Suprapubic skin (tissue), 4 donors: ENCODE measurements around the gene HOXB6. TPM values are rescaled to one million over a fixed set of nuclear protein-coding genes. Genes with fewer than 3 reads are reported as not detected.

Source experiments
- DNase-seq, 2 donors: peaks; one replicate each; pipeline ENCODE4 v3.0.0-alpha.2; 2019; ENCODE audit warnings: low spot score in 2 of 2
- H3K27ac ChIP-seq: fragments of 200-600 bp; sonication (generic); one replicate; pipeline ENCODE4 v1.5.1; 2019
- H3K27me3 ChIP-seq: fragments of 200-600 bp; sonication (generic); one replicate; pipeline ENCODE4 v1.5.1; 2019
- H3K36me3 ChIP-seq: fragments of 200-600 bp; sonication (generic); one replicate; pipeline ENCODE4 v1.5.1; 2019
- H3K4me1 ChIP-seq: fragments of 200-600 bp; sonication (generic); one replicate; pipeline ENCODE4 v1.5.1; 2019
- H3K4me3 ChIP-seq: fragments of 200-600 bp; sonication (generic); one replicate; pipeline ENCODE4 v1.5.1; 2019; ENCODE audit warnings: mild to moderate bottlenecking
- H3K9me3 ChIP-seq: fragments of 200-600 bp; sonication (generic); one replicate; pipeline ENCODE4 v1.5.1; 2019
- CTCF ChIP-seq, 2 donors: fragments of 200-600 bp in 1 of 2; fragments of 450-650 bp in 1 of 2; sonication (generic) in 1 of 2; IDR thresholded peaks; one replicate each; pipeline ENCODE4 v1.5.1; 2016 to 2019; ENCODE audit warnings: antibody characterized with exemption in 2 of 2, mild to moderate bottlenecking in 1 of 2, moderate library complexity in 1 of 2
- EP300 ChIP-seq: sonication (generic); formaldehyde crosslinking; IDR thresholded peaks from one replicate; pipeline ENCODE4 v1.6.1; 2017; ENCODE audit warnings: antibody characterized with exemption
- POLR2A ChIP-seq, 2 donors: fragments of 450-650 bp; IDR thresholded peaks; one replicate each; pipeline ENCODE4 v1.6.1; 2017; ENCODE audit warnings: antibody characterized with exemption in 2 of 2, mild to moderate bottlenecking in 2 of 2, moderate library complexity in 2 of 2
- POLR2AphosphoS5 ChIP-seq, 3 donors: sonication (generic); formaldehyde crosslinking; IDR thresholded peaks; one replicate each; pipeline ENCODE4 v1.6.1; 2017; ENCODE audit warnings: antibody characterized with exemption in 3 of 3
- WGBS: methylation state at CpG from one replicate; pipeline ENCODE4 v1.1.5; 2018; 5-methylcytosine and 5-hydroxymethylcytosine counted together
- total RNA-seq, 4 donors: library from RNA; depleted of rRNA; stranded (reverse); fragments of >200 nt; gene quantifications; one replicate each; pipeline ENCODE4 v1.1.0, GENCODE V29; 2016

The HOXB6 gene
- total RNA-seq, 4 donors from 2014 or later, result 0.39 to 4.5 (median 1.3) TPM; not detected in 1

DNA sequence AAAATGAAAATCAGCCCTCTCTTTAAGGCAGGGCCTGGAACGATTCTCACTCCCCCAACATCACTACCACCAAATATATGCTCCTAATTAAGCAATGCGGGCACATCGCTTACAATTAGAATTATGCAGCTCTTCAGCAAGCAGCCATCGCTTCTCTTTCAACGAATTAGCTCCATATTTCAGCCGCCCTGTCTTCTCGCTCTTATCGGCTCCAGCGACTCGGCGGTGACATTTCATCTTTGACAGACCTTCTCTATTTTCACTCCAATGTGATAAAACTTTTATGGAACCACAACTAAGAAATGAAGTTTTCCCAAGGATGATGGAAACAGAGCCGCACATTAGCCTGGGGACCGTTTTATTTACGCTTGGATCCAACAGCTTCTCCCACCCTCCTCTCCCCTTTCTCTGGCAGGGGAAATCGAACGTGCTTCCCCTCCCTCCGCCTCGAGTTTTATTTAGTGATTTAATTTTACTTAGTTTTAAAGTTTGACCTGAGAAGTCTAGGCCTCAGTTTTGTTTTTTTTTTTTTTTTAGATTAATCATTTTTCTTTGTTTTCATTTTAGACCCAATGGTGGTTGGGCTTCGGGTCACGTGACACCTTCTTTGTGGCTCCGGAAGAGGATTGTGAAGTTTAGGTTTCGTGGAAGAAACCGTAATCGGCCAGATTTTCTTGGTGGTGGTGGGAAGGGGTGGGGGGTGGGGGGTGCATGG lies 56.8 kb downstream of the HOXB6 start:
- H3K4me1 ChIP-seq, result peaks cover 56% of the 10 kb centered on the region
- H3K4me3 ChIP-seq, result peak overlapping the region; percentile 34
- H3K9me3 ChIP-seq, result no peaks in the 10 kb centered on the region
- peaks cover 16% of the 10 kb centered on the region for H3K36me3 ChIP-seq
- DNase-seq, result no peak
- TF ChIP-seq EP300 (no peak), POLR2AphosphoS5 (IDR thresholded peaks at IDR 0.05) (no peak), POLR2A (IDR thresholded peaks at IDR 0.05) (no peak), CTCF (IDR thresholded peaks at IDR 0.05) (no peak)
- 56% methylated on average over 24 of the region's 24 CpGs for WGBS
- peaks cover 4% of the 10 kb centered on the region for H3K27me3 ChIP-seq
- H3K27ac ChIP-seq, result peak overlapping the region; percentile 80

DNA sequence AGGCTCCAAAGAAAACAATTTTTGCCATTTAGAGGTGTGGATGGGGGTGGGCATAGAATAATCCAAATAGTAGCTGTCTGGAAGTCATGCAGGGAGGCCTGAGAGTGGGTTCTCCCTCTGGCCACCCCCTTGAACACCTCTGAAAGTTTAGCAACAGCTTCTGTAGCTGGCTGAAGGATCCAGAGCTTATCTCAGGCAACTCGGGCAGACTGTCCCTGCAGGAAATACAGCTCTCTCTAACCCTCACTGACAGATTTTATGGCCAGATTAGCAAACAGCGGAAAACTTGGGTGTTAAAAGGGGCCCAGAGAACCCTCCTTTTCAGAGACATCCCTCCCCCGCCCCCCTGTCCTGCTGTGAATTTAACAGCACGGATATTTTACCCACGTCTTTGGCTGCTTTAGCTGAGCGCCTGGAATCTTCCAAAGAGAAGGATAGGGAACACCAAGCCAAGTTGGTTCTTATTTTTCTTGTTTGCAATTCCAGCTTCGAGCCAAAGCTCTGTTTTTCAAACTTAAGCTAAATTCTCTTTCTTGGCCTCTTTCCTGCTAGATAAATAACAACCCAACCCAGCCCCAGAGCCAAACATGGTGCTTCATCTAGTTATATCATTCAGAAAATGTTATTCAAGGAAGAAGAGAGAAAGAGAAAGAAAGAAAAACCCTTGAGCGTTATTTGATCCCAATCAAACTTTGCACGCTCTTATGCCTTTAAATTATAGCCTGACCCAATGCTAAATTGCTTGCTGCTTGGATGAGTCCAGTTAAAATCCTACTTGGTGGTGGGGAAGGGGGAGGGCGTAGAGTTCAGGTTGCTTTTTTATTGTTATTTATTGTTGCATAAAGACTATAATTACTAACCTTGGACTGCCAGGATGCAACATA lies 57.6 kb downstream of the HOXB6 start:
- Histone ChIP-seq H3K36me3 (peaks cover 15% of the 10 kb centered on the region), H3K4me1 (peaks cover 60% of the 10 kb centered on the region), H3K27me3 (peaks cover 4% of the 10 kb centered on the region), H3K4me3 (peak overlapping the region; percentile 34), H3K27ac (peak overlapping the region; percentile 80), H3K9me3 (no peaks in the 10 kb centered on the region)
- TF ChIP-seq CTCF (IDR thresholded peaks at IDR 0.05), result no peak
- TF ChIP-seq POLR2AphosphoS5 (IDR thresholded peaks at IDR 0.05), result no peak
- no peak for TF ChIP-seq EP300
- no peak for TF ChIP-seq POLR2A (IDR thresholded peaks at IDR 0.05)
- DNase-seq, result no peak
- 12% methylated on average over 10 of the region's 10 CpGs for WGBS

- Histone ChIP-seq H3K27ac (peak overlapping the region; percentile 80), H3K27me3 (peaks cover 4% of the 10 kb centered on the region), H3K36me3 (peaks cover 7% of the 10 kb centered on the region), H3K4me3 (peak overlapping the region; percentile 34), H3K4me1 (peaks cover 63% of the 10 kb centered on the region), H3K9me3 (no peaks in the 10 kb centered on the region)
- 48% methylated on average over 10 of the region's 10 CpGs for WGBS
- no peak for DNase-seq
- TF ChIP-seq POLR2AphosphoS5 (IDR thresholded peaks at IDR 0.05) (no peak), CTCF (IDR thresholded peaks at IDR 0.05) (no peak), POLR2A (IDR thresholded peaks at IDR 0.05) (no peak), EP300 (no peak)
These were observed 58.5 kb downstream of the HOXB6 start for GRCh38 chr17:48546137-48546923.

Other genes with a start within 250 kb of the HOXB6 start
- 1 to 10 TPM in 2 of 4 donors, not detected in 2; 1.0 to 1.5 TPM for gene SKAP1, start 174.8 kb downstream of the HOXB6 start, total RNA-seq
- gene HOXB1, start 74.0 kb downstream of the HOXB6 start, total RNA-seq, result not detected
- gene HOXB2, start 59.9 kb downstream of the HOXB6 start, total RNA-seq, result 10 to 100 TPM in 2 of 4 donors, 1 to 10 TPM in 2; 8.4 to 13.6 (median 9.9) TPM
- gene HOXB4, start 26.6 kb downstream of the HOXB6 start, total RNA-seq, result 1 to 10 TPM in 3 of 4 donors, under 1 TPM in 1; 0.42 to 3.5 (median 1.0) TPM
- gene HOXB3, start 14.7 kb downstream of the HOXB6 start, total RNA-seq, result 10 to 100 TPM in 1 of 4 donors, 1 to 10 TPM in 3; 2.3 to 20.8 (median 3.9) TPM
- gene HOXB5, start 11.2 kb downstream of the HOXB6 start, total RNA-seq, result under 1 TPM in 2 of 4 donors, not detected in 2; 0.72 to 0.80 TPM
- gene HOXB7, start 6.0 kb upstream of the HOXB6 start, total RNA-seq, result 1 to 10 TPM in 3 of 4 donors, under 1 TPM in 1; 0.95 to 3.6 (median 2.4) TPM
- gene HOXB8, start 10.3 kb upstream of the HOXB6 start, total RNA-seq, result not detected
- under 1 TPM in 2 of 4 donors, not detected in 2; 0.23 to 0.42 TPM for gene HOXB9, start 21.4 kb upstream of the HOXB6 start, total RNA-seq
- not detected for gene PRAC1, start 117.5 kb upstream of the HOXB6 start, total RNA-seq
- gene PRAC2, start 118.2 kb upstream of the HOXB6 start, total RNA-seq, result not detected
- not detected for gene HOXB13, start 123.8 kb upstream of the HOXB6 start, total RNA-seq
- gene TTLL6, start 212.2 kb upstream of the HOXB6 start, total RNA-seq, result not detected
- 100 to 1,000 TPM in 2 of 4 donors, 10 to 100 TPM in 2; 87.2 to 133 (median 102) TPM for gene CALCOCO2, start 226.0 kb upstream of the HOXB6 start, total RNA-seq